ENCODE measurements around the gene TAOK1. TPM values are rescaled to one million over a fixed set of nuclear protein-coding genes. Genes with fewer than 3 reads are reported as not detected.

The TAOK1 gene
- total and polyA plus RNA-seq, 2 of the 13 experiments (the other 11 are each of a cell fraction or from before 2014, with no cell fraction given), result 14.1 to 23.0 TPM

DNA sequence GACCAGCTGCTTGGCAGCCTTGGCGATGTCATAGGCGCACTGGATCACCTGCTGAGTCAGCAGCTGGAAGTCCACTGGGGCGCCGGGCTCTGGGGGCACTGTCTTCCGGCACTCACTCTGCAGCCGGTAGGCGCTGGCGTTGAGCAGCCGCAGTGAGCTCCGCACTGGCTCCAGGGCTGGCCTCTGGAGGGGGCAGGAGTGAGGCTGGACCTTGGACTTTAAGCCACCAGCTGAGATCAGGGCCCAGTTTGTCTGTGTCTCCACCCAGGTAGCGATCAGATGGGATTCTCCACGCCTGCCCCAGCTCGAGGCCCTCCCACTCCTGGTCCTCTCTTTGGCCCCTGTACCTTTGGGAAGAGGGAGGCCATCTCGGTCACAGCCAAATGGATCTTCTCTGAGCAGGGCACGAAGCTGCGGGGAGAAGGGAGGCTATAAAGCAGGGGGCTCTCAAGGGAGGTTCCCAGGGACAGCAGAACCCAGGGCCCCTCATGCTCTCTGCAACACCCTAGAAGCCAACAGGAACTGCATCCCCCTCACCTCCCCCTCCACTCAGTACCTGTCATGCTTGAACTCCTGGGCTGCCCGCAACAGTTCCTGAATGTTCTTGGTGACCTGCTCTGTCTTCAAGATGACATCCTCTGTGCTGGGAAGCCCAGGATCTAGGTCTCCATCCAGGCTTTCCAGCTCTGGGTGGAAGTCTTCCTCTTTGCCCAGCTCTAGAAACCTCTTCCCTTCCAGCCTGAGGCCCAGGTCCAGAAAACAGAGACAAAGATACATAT, 184.8 kb downstream of the TAOK1 start (continued):
- TF ChIP-seq ZNF101 (CRISPR knock-in tag; IDR thresholded peaks at IDR 0.05; ENCODE audit: borderline replicate concordance, low read depth), result no peak
- TF ChIP-seq, protein P1, sequence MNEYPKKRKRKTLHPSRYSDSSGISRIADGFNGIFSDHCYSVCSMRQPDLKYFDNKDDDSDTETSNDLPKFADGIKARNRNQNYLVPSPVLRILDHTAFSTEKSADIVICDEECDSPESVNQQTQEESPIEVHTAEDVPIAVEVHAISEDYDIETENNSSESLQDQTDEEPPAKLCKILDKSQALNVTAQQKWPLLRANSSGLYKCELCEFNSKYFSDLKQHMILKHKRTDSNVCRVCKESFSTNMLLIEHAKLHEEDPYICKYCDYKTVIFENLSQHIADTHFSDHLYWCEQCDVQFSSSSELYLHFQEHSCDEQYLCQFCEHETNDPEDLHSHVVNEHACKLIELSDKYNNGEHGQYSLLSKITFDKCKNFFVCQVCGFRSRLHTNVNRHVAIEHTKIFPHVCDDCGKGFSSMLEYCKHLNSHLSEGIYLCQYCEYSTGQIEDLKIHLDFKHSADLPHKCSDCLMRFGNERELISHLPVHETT (CRISPR knock-in tag; conservative IDR thresholded peaks at IDR 0.05), result no peak
- no peak for TF ChIP-seq GTF2F1 (IDR thresholded peaks at IDR 0.05; ENCODE audit: low read length)
- TF ChIP-seq ZEB1 (IDR thresholded peaks at IDR 0.05; ENCODE audit: insufficient replicate concordance, low read depth), result no peak
- TF ChIP-seq, protein P2, sequence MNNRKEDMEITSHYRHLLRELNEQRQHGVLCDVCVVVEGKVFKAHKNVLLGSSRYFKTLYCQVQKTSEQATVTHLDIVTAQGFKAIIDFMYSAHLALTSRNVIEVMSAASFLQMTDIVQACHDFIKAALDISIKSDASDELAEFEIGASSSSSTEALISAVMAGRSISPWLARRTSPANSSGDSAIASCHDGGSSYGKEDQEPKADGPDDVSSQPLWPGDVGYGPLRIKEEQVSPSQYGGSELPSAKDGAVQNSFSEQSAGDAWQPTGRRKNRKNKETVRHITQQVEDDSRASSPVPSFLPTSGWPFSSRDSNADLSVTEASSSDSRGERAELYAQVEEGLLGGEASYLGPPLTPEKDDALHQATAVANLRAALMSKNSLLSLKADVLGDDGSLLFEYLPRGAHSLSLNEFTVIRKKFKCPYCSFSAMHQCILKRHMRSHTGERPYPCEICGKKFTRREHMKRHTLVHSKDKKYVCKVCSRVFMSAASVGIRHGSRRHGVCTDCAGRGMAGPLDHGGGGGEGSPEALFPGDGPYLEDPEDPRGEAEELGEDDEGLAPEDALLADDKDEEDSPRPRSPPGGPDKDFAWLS (CRISPR knock-in tag; IDR thresholded peaks at IDR 0.05; ENCODE audit: borderline replicate concordance), result no peak
- TF ChIP-seq CREM (IDR thresholded peaks at IDR 0.05), result no peak; the same call in 1 of the 2 replicates
- no peak for TF ChIP-seq CREM (CRISPR knock-in tag; IDR thresholded peaks at IDR 0.05)
- TF ChIP-seq, protein P3, sequence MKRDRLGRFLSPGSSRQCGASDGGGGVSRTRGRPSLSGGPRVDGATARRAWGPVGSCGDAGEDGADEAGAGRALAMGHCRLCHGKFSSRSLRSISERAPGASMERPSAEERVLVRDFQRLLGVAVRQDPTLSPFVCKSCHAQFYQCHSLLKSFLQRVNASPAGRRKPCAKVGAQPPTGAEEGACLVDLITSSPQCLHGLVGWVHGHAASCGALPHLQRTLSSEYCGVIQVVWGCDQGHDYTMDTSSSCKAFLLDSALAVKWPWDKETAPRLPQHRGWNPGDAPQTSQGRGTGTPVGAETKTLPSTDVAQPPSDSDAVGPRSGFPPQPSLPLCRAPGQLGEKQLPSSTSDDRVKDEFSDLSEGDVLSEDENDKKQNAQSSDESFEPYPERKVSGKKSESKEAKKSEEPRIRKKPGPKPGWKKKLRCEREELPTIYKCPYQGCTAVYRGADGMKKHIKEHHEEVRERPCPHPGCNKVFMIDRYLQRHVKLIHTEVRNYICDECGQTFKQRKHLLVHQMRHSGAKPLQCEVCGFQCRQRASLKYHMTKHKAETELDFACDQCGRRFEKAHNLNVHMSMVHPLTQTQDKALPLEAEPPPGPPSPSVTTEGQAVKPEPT (CRISPR knock-in tag; IDR thresholded peaks at IDR 0.05; ENCODE audit: low read depth), result no peak; the same call in 1 of the 2 replicates
- peak; percentile 88; the same call in 1 of the 2 replicates for TF ChIP-seq TGIF2 (CRISPR knock-in tag; IDR thresholded peaks at IDR 0.05)
- TF ChIP-seq PRMT3 (CRISPR knock-in tag; IDR thresholded peaks at IDR 0.05; ENCODE audit: borderline replicate concordance, low read depth), result no peak
- TF ChIP-seq, protein P4, sequence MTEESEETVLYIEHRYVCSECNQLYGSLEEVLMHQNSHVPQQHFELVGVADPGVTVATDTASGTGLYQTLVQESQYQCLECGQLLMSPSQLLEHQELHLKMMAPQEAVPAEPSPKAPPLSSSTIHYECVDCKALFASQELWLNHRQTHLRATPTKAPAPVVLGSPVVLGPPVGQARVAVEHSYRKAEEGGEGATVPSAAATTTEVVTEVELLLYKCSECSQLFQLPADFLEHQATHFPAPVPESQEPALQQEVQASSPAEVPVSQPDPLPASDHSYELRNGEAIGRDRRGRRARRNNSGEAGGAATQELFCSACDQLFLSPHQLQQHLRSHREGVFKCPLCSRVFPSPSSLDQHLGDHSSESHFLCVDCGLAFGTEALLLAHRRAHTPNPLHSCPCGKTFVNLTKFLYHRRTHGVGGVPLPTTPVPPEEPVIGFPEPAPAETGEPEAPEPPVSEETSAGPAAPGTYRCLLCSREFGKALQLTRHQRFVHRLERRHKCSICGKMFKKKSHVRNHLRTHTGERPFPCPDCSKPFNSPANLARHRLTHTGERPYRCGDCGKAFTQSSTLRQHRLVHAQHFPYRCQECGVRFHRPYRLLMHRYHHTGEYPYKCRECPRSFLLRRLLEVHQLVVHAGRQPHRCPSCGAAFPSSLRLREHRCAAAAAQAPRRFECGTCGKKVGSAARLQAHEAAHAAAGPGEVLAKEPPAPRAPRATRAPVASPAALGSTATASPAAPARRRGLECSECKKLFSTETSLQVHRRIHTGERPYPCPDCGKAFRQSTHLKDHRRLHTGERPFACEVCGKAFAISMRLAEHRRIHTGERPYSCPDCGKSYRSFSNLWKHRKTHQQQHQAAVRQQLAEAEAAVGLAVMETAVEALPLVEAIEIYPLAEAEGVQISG (CRISPR knock-in tag; IDR thresholded peaks at IDR 0.05), result peak; percentile 74
- TF ChIP-seq BRCA1 (CRISPR knock-in tag; IDR thresholded peaks at IDR 0.05), result no peak
- TF ChIP-seq MAFK (conservative IDR thresholded peaks at IDR 0.05 in 1 of 2, IDR thresholded peaks at IDR 0.05 in 1 of 2; ENCODE audit: low read length in 2 of 2), result peak; percentile 99 to 100
- peak; percentile 85 for TF ChIP-seq HOXA3 (CRISPR knock-in tag; IDR thresholded peaks at IDR 0.05)
- peak; percentile 73 for TF ChIP-seq HOXA5 (CRISPR knock-in tag; IDR thresholded peaks at IDR 0.05)
- TF ChIP-seq, protein P5, sequence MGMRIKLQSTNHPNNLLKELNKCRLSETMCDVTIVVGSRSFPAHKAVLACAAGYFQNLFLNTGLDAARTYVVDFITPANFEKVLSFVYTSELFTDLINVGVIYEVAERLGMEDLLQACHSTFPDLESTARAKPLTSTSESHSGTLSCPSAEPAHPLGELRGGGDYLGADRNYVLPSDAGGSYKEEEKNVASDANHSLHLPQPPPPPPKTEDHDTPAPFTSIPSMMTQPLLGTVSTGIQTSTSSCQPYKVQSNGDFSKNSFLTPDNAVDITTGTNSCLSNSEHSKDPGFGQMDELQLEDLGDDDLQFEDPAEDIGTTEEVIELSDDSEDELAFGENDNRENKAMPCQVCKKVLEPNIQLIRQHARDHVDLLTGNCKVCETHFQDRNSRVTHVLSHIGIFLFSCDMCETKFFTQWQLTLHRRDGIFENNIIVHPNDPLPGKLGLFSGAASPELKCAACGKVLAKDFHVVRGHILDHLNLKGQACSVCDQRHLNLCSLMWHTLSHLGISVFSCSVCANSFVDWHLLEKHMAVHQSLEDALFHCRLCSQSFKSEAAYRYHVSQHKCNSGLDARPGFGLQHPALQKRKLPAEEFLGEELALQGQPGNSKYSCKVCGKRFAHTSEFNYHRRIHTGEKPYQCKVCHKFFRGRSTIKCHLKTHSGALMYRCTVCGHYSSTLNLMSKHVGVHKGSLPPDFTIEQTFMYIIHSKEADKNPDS (CRISPR knock-in tag; IDR thresholded peaks at IDR 0.05), result no peak
- peak; percentile 40; the same call in 1 of the 2 replicates for TF ChIP-seq ZNF263 (CRISPR knock-in tag; IDR thresholded peaks at IDR 0.05)
- no peak for TF ChIP-seq ZFP36 (IDR thresholded peaks at IDR 0.05; ENCODE audit: borderline replicate concordance, low read depth, low read length, partially characterized antibody)
- no peak for TF ChIP-seq ZFP90 (CRISPR knock-in tag; IDR thresholded peaks at IDR 0.05; ENCODE audit: borderline replicate concordance)
- no peak for TF ChIP-seq NCOA1 (CRISPR knock-in tag; IDR thresholded peaks at IDR 0.05)

All from HepG2 (cell line).